PC-3 (cell line): Measurements from ENCODE around the gene PCDH18.

Experiments used
- CTCF ChIP-seq: fragments of 300-600 bp; sonication (generic); conservative IDR thresholded peaks from 2 replicates; pipeline ENCODE4 v1.5.1; 2017; ENCODE audit warnings: antibody characterized with exemption, low read depth, mild to moderate bottlenecking, low read length
- EZH2 ChIP-seq: fragments of 300-600 bp; sonication (generic); IDR thresholded peaks from one replicate; pipeline ENCODE4 v1.6.1; 2017; ENCODE audit warnings: antibody characterized with exemption, mild to moderate bottlenecking, low read length; ENCODE audit not compliant: unreplicated experiment
- EZH2phosphoT487 ChIP-seq: fragments of 300-600 bp; sonication (generic); IDR thresholded peaks from 2 replicates; pipeline ENCODE4 v1.6.1; 2018; ENCODE audit warnings: mild to moderate bottlenecking, antibody characterized with exemption, low read length, borderline replicate concordance

GRCh38 chr4:137541181-137541580 is 8.9 kb upstream of the PCDH18 start:
- TF ChIP-seq CTCF, result no peak
- no peak for TF ChIP-seq EZH2
- no peak for TF ChIP-seq EZH2phosphoT487
